GM21515 (cell line): ENCODE data around the gene RIMKLB.

Experiments used
- ATAC-seq: cut with Tn5 transposase; IDR thresholded peaks from one replicate; pipeline ENCODE4 v1.9.1; 2021; ENCODE audit not compliant: unreplicated experiment

Gene RIMKLB

DNA sequence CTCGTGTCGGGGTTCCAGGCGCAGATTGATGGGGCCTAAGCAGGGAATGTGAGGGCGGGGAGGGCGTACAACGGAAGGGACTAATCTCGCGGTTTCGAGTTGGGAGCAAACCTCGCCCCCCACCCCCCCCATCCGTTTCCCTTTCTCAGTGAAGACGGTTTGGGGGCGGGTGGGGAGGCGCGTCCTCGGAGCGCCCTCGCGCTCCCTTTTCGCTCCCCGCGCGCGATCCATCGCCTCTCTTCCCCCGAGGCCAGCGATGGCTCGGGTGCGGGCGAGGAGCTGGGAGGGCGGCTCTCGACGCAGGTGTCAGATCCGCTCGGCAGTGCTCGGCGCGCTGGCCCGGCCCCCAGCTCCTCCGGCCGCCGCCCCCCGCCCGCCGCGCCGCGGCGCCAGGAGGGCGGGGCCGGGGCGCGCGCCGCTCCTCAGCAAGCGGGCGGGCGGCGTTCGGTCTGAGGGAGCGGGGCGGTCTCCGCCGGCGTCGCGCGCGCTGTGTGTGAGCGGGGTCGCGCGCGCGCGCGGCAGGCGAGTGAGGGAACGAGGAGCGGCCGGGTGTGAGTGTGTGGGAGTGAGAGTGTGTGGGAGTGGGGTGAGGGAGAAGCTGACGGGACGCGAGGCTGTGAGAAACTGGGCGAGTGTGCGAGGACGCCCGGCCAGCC lies at the start of gene RIMKLB:
TSS of gene RIMKLB (plus strand) at position 516 of the 656 bp plus-strand sequence. CDS start 15,876 bp downstream, outside the sequence.
- peak; percentile 74 for ATAC-seq

- peak; percentile 76 for ATAC-seq
Observed at GRCh38 chr12:8648576-8649205, 49.1 kb upstream of the RIMKLB start.

- no peak for ATAC-seq
Observed at GRCh38 chr12:8655421-8655820, 42.4 kb upstream of the RIMKLB start.

GRCh38 chr12:8658346-8658745 lies 39.4 kb upstream of the RIMKLB start:
- no peak for ATAC-seq

DNA sequence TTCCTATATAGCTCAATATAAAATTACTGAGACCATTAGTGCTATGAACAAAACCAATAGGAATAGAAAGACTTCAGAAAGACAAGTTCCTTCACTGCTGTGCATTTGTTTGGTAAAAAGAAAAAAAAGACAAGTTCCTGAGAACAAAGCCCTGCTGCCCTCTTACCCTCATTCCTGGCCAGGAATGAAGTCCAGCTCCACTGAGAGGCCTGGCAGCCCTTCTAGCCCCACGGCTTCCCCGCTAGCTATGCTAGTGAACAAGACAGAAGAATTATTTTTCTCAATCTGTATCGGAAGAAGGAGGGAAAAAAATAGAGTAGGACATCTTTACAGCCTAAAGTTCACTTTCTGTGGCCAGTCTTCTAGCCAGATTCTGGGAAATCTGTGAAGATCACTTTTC lies 36.8 kb upstream of the RIMKLB start:
- no peak for ATAC-seq

DNA sequence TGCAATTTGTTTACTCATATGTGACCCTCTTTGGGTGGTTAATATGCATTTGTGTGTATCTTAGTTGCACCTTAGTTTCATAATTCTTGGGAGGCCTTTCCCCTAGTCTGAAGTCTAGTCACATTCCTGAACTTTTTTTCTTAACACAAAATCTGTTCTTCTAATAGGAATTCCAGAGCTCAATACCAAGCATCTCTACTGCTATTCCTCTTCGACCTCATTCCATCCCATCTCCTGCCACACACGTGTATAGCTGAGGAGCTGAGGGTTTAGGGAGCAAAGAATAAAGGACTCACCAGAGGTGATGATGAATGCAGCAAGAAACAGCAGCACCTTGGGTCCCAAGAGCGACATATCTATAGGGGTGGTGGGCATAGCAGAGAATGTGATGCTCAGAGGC lies 36.0 kb upstream of the RIMKLB start:
- ATAC-seq: no peak

GRCh38 chr12:8662593-8662992 lies 35.2 kb upstream of the RIMKLB start, which contains the start of gene MFAP5:
TSS of gene MFAP5 (minus strand) at chr12:8662826. CDS start at chr12:8662104, 722 bp downstream.
- no peak for ATAC-seq

- ATAC-seq: no peak
Observed at GRCh38 chr12:8664228-8664913, 33.4 kb upstream of the RIMKLB start.

GRCh38 chr12:8665759-8666158 lies 32.0 kb upstream of the RIMKLB start:
- no peak for ATAC-seq

- no peak for ATAC-seq
Observed at GRCh38 chr12:8667270-8667669, 30.5 kb upstream of the RIMKLB start.

DNA sequence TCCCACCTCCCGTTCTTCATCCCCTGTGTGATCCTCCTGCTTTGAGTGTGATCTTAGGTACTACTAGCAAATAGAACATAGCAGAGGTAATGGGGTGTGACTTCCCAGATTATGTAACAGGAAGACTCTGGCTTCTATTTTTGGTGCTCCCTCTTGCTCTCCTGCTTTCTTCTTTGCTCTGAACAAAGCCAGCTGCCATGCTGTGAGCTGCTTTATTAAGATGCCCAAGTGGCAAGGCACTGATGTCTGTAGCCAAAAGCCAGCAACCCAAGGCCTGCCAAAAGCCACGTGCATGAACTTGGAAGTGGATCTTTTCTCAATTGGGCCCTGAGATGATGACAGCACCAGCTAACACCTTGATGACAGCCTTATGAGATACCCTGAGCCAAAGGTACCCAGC lies 29.4 kb upstream of the RIMKLB start:
- ATAC-seq: no peak

DNA sequence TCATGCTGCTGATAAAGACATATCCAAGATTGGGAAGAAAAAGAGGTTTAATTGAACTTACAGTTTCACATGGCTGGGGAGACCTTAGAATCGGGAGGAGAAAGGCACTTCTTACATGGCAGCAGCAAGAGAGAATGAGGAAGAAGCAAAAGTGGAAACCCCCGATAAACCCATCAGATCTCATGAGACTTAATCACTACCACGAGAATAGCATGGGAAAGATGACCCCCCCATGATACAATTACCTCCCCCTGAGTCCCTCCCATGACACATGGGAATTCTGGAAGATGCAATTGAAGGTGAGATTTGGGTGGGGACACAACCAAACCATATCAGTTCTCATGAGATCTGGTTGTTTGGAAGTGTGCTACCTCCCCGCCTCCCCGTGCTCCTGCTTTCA lies 25.4 kb upstream of the RIMKLB start:
- no peak for ATAC-seq

GRCh38 chr12:8675591-8676036 lies 22.2 kb upstream of the RIMKLB start:
- ATAC-seq: no peak

GRCh38 chr12:8676651-8677050 lies 21.1 kb upstream of the RIMKLB start:
- no peak for ATAC-seq

DNA sequence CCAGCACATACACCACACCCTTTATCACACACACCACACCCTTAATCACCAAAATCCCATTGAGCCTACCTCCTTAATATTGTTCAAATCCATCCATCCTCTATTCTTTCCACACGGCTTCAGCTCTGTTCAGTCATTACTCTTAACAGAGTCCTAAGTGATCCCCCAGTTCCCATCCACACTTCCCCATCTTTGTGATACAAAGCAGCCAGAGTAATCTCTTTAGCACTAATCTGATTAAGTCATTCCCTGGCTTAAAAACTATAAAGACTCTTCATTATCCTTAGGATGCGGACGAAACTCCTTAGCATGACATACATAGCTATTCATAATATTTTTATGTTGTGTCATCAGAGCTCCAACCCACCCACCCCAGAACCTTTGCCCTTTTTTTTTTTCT lies 20.4 kb upstream of the RIMKLB start:
- ATAC-seq: no peak

GRCh38 chr12:8678661-8679111 lies 19.1 kb upstream of the RIMKLB start:
- ATAC-seq: no peak

GRCh38 chr12:8680533-8680932 lies 17.3 kb upstream of the RIMKLB start:
- no peak for ATAC-seq

GRCh38 chr12:8681129-8681884 lies 16.5 kb upstream of the RIMKLB start:
- no peak for ATAC-seq

DNA sequence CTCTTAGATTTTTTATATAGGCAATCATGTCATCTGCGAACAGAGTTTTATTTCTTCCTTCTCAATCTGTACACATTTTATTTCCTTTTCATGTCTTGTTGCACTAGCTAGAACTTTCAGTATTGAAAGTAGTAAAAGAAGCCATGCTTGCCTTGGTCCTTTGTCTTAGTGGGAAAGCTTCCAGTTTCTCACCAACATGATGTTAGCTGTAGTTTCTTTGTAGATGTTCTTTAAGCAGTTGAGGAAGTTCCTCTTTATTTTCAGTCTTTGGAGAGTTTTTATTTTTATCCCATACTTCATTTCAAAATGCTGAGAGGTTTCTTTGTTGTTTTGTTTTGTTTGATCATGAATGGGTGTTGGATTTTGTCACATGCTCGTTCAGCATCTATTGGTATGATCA lies 12.7 kb upstream of the RIMKLB start:
- ATAC-seq: no peak

- no peak for ATAC-seq
Observed at GRCh38 chr12:8687846-8688601, 9.8 kb upstream of the RIMKLB start.

- no peak for ATAC-seq
Observed at GRCh38 chr12:8689681-8690080, 8.1 kb upstream of the RIMKLB start.
